Neural progenitor cell (in vitro differentiated cells): ENCODE measurements around the gene AVEN. TPM values are rescaled to one million over a fixed set of nuclear protein-coding genes. Genes with fewer than 3 reads are reported as not detected.

ENCODE experiments used
- DNase-seq: peaks from one replicate; pipeline ENCODE4 v3.0.0-alpha.2; 2016; ENCODE audit warnings: low spot score
- H2AFZ ChIP-seq: fragments of 200-600 bp; sonication (generic); replicated peaks from 2 replicates; pipeline ENCODE4 v1.6.1; 2016; ENCODE audit warnings: antibody characterized with exemption
- H3F3A ChIP-seq: fragments of 200-600 bp; sonication (generic); 2 replicates; pipeline ENCODE4 v1.6.1; 2016; ENCODE audit warnings: antibody characterized with exemption, low read depth
- H3K27ac ChIP-seq: fragments of 200-600 bp; sonication (generic); 2 replicates; pipeline ENCODE4 v1.5.1; 2016; ENCODE audit warnings: mild to moderate bottlenecking
- H3K27me3 ChIP-seq: fragments of 200-600 bp; sonication (generic); 2 replicates; pipeline ENCODE4 v1.6.1; 2016; ENCODE audit warnings: mild to moderate bottlenecking, moderate library complexity
- H3K36me3 ChIP-seq: fragments of 200-600 bp; sonication (generic); 2 replicates; pipeline ENCODE4 v1.5.1; 2016
- H3K4me1 ChIP-seq: fragments of 200-600 bp; sonication (generic); 2 replicates; pipeline ENCODE4 v1.6.1; 2016; ENCODE audit warnings: mixed run types
- H3K4me2 ChIP-seq: fragments of 200-600 bp; sonication (generic); 2 replicates; pipeline ENCODE4 v1.6.1; 2016
- H3K4me3 ChIP-seq: fragments of 200-600 bp; sonication (generic); 2 replicates; pipeline ENCODE4 v1.5.1; 2016
- H3K79me2 ChIP-seq: fragments of 200-600 bp; sonication (generic); 2 replicates; pipeline ENCODE4 v1.6.1; 2016; ENCODE audit warnings: low read depth
- H3K9ac ChIP-seq: fragments of 200-600 bp; sonication (generic); 2 replicates; pipeline ENCODE4 v1.6.1; 2016
- H3K9me3 ChIP-seq: fragments of 200-600 bp; sonication (generic); 2 replicates; pipeline ENCODE4 v1.5.1; 2016; ENCODE audit warnings: low read depth
- H4K20me1 ChIP-seq: fragments of 200-600 bp; sonication (generic); 2 replicates; pipeline ENCODE4 v1.6.1; 2016; ENCODE audit warnings: low read depth
- H3K27ac Mint-ChIP-seq: 3 replicates; pipeline ENCODE4 v1.8.0; 2021; ENCODE audit warnings: mixed read lengths
- H3K27me3 Mint-ChIP-seq: 2 replicates; pipeline ENCODE4 v1.8.0; 2022; ENCODE audit warnings: low read depth, mild to moderate bottlenecking, inconsistent platforms, moderate library complexity, mixed read lengths; ENCODE audit not compliant: insufficient read depth
- H3K36me3 Mint-ChIP-seq: 3 replicates; pipeline ENCODE4 v1.8.0; 2021; ENCODE audit warnings: mixed read lengths
- H3K4me1 Mint-ChIP-seq: 3 replicates; pipeline ENCODE4 v1.8.0; 2021; ENCODE audit warnings: mixed read lengths
- H3K4me3 Mint-ChIP-seq: 3 replicates; pipeline ENCODE4 v1.8.0; 2021; ENCODE audit warnings: mild to moderate bottlenecking, moderate library complexity, mixed read lengths
- H3K9me3 Mint-ChIP-seq: 3 replicates; pipeline ENCODE4 v1.8.0; 2020; ENCODE audit warnings: mixed read lengths
- CTCF ChIP-seq: fragments of 200-600 bp; sonication (generic); IDR thresholded peaks from 2 replicates; pipeline ENCODE4 v1.5.1; 2017; ENCODE audit warnings: antibody characterized with exemption, mild to moderate bottlenecking
- EZH2 ChIP-seq: fragments of 200-600 bp; sonication (generic); IDR thresholded peaks from 2 replicates; pipeline ENCODE4 v1.6.1; 2017; ENCODE audit warnings: antibody characterized with exemption, mild to moderate bottlenecking, moderate library complexity
- EZH2phosphoT487 ChIP-seq: fragments of 200-600 bp; sonication (generic); IDR thresholded peaks from 2 replicates; pipeline ENCODE4 v1.6.1; 2017; ENCODE audit warnings: antibody characterized with exemption
- total RNA-seq: library from RNA; depleted of rRNA; stranded (reverse); fragments of >200 nt; gene quantifications from 2 replicates; pipeline ENCODE4 v1.2.3, GENCODE V29; 2015; ENCODE audit warnings: low replicate concordance

The AVEN gene
- total RNA-seq, 1 donor from 2014 or later, result 21.9 TPM

- H3K27ac ChIP-seq, result no peak overlapping the region
- H3K27me3 ChIP-seq, result no peaks in the 10 kb centered on the region
- H2AFZ ChIP-seq, result no peak overlapping the region
- Mint-ChIP-seq H3K4me3 (no peak overlapping the region), H3K9me3 (peaks cover 7% of the 10 kb centered on the region), H3K4me1 (peaks cover 19% of the 10 kb centered on the region), H3K36me3 (peaks cover 5% of the 10 kb centered on the region), H3K27ac (no peak overlapping the region), H3K27me3 (no peaks in the 10 kb centered on the region)
- H3K4me2 ChIP-seq, result no peak overlapping the region
- no peaks in the 10 kb centered on the region for H3K4me1 ChIP-seq
- H3K9ac ChIP-seq, result no peak overlapping the region
- H3K36me3 ChIP-seq, result no peaks in the 10 kb centered on the region
- TF ChIP-seq CTCF (no peak), EZH2phosphoT487 (no peak), EZH2 (no peak)
- H3K9me3 ChIP-seq, result no peaks in the 10 kb centered on the region
- H3F3A ChIP-seq, result no peaks in the 10 kb centered on the region
- no peak overlapping the region for H3K4me3 ChIP-seq
- DNase-seq, result no peak
- no peaks in the 10 kb centered on the region for H4K20me1 ChIP-seq
- no peaks in the 10 kb centered on the region for H3K79me2 ChIP-seq
These were observed 198.4 kb downstream of the AVEN start for GRCh38 chr15:33840615-33841014.

GRCh38 chr15:33839540-33839939 lies 199.5 kb downstream of the AVEN start:
- no peak for TF ChIP-seq EZH2
- no peak for TF ChIP-seq CTCF
- no peak for TF ChIP-seq EZH2phosphoT487
- no peak overlapping the region for H3K4me3 Mint-ChIP-seq
- peaks cover 30% of the 10 kb centered on the region for H3K4me1 Mint-ChIP-seq
- Histone ChIP-seq H3K79me2 (no peaks in the 10 kb centered on the region), H3K9me3 (no peaks in the 10 kb centered on the region), H3K27ac (no peak overlapping the region), H3K4me2 (no peak overlapping the region), H3K27me3 (no peaks in the 10 kb centered on the region), H3K9ac (no peak overlapping the region), H2AFZ (no peak overlapping the region), H4K20me1 (no peaks in the 10 kb centered on the region), H3K4me1 (peaks cover 8% of the 10 kb centered on the region), H3F3A (no peaks in the 10 kb centered on the region), H3K4me3 (no peak overlapping the region), H3K36me3 (no peaks in the 10 kb centered on the region)
- peaks cover 7% of the 10 kb centered on the region for H3K9me3 Mint-ChIP-seq
- peaks cover 5% of the 10 kb centered on the region for H3K36me3 Mint-ChIP-seq
- no peak overlapping the region for H3K27ac Mint-ChIP-seq
- DNase-seq, result no peak
- H3K27me3 Mint-ChIP-seq, result no peaks in the 10 kb centered on the region

GRCh38 chr15:33837294-33837693 lies 201.7 kb downstream of the AVEN start:
- TF ChIP-seq EZH2 (no peak), CTCF (no peak), EZH2phosphoT487 (no peak)
- H3K27me3 ChIP-seq, result no peaks in the 10 kb centered on the region
- Mint-ChIP-seq H3K27ac (no peak overlapping the region), H3K4me3 (no peak overlapping the region), H3K4me1 (peaks cover 35% of the 10 kb centered on the region), H3K27me3 (no peaks in the 10 kb centered on the region), H3K36me3 (peaks cover 5% of the 10 kb centered on the region), H3K9me3 (peaks cover 5% of the 10 kb centered on the region)
- H3K79me2 ChIP-seq, result no peaks in the 10 kb centered on the region
- no peak overlapping the region for H3K9ac ChIP-seq
- H3K36me3 ChIP-seq, result no peaks in the 10 kb centered on the region
- no peak overlapping the region for H3K27ac ChIP-seq
- H3K4me3 ChIP-seq, result no peak overlapping the region
- no peak overlapping the region for H3K4me2 ChIP-seq
- H4K20me1 ChIP-seq, result no peaks in the 10 kb centered on the region
- no peak for DNase-seq
- H3F3A ChIP-seq, result no peaks in the 10 kb centered on the region
- peaks cover 8% of the 10 kb centered on the region for H3K4me1 ChIP-seq
- no peak overlapping the region for H2AFZ ChIP-seq
- no peaks in the 10 kb centered on the region for H3K9me3 ChIP-seq
